ENCODE measurements around the gene NUPR2. TPM values are rescaled to one million over a fixed set of nuclear protein-coding genes. Genes with fewer than 3 reads are reported as not detected.
"Not testable (repeated sequence)": the region's sequence is repeated elsewhere in the genome, so short reads cannot be mapped to it uniquely, and the experiment has no call there.

NUPR2 gene
- total RNA-seq, 1 experiment from 2014 or later, result not detected

DNA sequence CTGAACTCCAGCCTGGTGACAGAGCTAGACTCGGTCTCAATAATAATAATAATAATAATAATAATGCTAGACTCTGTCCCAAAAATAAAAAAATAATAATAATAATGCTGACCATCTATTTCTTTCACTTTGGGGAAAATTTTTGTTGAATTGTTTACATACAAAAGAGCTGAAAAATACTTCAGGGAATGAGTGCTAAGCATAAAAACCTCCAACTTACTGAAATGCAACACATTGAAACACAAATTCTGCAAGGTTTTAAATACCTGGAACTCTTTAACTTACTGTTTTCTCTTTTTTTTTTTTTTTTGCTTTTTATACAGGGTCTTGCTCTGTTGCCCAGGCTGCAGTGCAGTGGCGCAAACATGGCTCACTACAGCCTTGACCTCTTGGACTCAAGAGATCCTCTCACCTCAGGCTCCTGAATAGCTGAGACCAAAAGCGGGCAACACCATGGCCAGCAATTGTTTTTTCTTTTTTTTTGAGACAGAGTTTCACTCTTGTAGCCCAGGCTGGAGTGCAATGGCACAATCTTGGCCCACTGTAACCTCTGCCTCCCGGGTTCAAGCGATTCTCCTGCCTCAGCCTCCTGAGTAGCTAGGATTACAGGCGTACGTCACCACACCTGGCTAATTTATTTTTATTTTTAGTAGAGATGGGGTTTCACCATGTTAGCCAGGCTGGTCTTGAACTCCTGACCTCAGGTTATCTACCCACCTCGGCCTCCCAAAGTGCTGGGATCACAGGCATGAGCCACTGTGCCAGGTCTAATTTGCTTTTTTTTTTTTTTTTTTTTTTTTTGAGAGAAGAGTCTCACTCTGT lies 17.8 kb downstream of the NUPR2 start:
- H3K9me3 ChIP-seq (ENCODE audit: control insufficient read depth in 1 of 2, insufficient read depth in 1 of 2, low read depth in 1 of 2, low read length in 2 of 2); ATAC-seq; H2AFZ ChIP-seq (ENCODE audit: low read depth, low read length, poor library complexity, severe bottlenecking); DNase-seq (ENCODE audit: low read depth, low spot score); CTCF ChIA-PET; POLR2A ChIA-PET; H3K4me1 ChIP-seq (ENCODE audit: control insufficient read depth in 1 of 2, insufficient read depth in 2 of 2, low read length in 2 of 2); H3K9me2 ChIP-seq (ENCODE audit: insufficient read depth); intact Hi-C loops (cut with micrococcal nuclease); H3K4me3 ChIP-seq (replicated peaks in 1 of 2; ENCODE audit: low read depth in 1 of 2, low read length in 2 of 2); H3K27me3 ChIP-seq (ENCODE audit: insufficient read depth, low read length); H4K20me1 ChIP-seq (ENCODE audit: insufficient read depth); RAD21 ChIA-PET (ENCODE audit: low non-redundant PET in 1 of 2, low total read pairs in 2 of 2, uncharacterized antibody in 2 of 2, unreplicated experiment in 2 of 2); H3K27ac ChIP-seq (ENCODE audit: low read depth, low read length); H3K9ac ChIP-seq (ENCODE audit: low read length); H3K4me2 ChIP-seq (ENCODE audit: low read length); BruUV-seq (replicated peaks): not testable (repeated sequence)
- H3K36me3 ChIP-seq (ENCODE audit: control insufficient read depth in 1 of 2, insufficient read depth in 2 of 2, low read length in 2 of 2), result peaks cover 29 to 37% of the 10 kb centered on the region in 2 experiments
- peaks cover 14% of the 10 kb centered on the region for H3K79me2 ChIP-seq (ENCODE audit: insufficient read depth, low read length)
- 0 out of 2 replicates have a peak, but pooled peaks have one; percentile 14 for TF ChIP-seq POLR2AphosphoS5 (IDR thresholded peaks at IDR 0.05; ENCODE audit: low read depth, low read length)

DNA sequence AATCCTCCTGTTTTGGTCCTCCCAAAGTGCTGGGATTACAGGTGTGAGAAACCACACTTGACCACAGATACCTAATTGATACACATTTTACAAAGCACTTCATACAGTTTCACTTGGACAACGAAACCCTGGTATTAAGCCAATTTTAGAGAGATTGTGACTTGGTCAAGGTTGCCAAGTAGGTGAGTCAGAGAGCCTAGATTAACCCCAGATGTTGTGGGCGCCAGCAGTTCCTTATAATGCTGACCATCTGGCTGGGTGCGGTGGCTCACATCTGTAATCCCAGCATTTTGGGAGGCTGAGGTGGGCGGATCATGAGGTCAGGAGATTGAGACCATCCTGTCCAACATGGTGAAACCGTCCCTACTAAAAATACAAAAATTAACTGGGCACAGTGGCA lies 18.5 kb downstream of the NUPR2 start:
- H3K4me3 ChIP-seq (replicated peaks in 1 of 2; ENCODE audit: low read depth in 1 of 2, low read length in 2 of 2), result no peak overlapping the region
- H3K27ac ChIP-seq (ENCODE audit: low read depth, low read length), result no peak overlapping the region
- peaks cover under 1 to 5% of the 10 kb centered on the region in 2 experiments; a peak in 3 of 4 replicates for H3K4me1 ChIP-seq (ENCODE audit: control insufficient read depth in 1 of 2, insufficient read depth in 2 of 2, low read length in 2 of 2)
- H3K4me2 ChIP-seq (ENCODE audit: low read length), result no peak overlapping the region
- no peak for ATAC-seq
- no TSS peak for BruUV-seq (replicated peaks)
- POLR2A ChIA-PET, result no interaction called here
- no peaks in the 10 kb centered on the region for H3K9me2 ChIP-seq (ENCODE audit: insufficient read depth)
- TF ChIP-seq SRF (IDR thresholded peaks at IDR 0.05; ENCODE audit: low read depth), result no peak
- TF ChIP-seq EGR1 (IDR thresholded peaks at IDR 0.05; ENCODE audit: low read depth), result no peak
- TF ChIP-seq, protein P1, sequence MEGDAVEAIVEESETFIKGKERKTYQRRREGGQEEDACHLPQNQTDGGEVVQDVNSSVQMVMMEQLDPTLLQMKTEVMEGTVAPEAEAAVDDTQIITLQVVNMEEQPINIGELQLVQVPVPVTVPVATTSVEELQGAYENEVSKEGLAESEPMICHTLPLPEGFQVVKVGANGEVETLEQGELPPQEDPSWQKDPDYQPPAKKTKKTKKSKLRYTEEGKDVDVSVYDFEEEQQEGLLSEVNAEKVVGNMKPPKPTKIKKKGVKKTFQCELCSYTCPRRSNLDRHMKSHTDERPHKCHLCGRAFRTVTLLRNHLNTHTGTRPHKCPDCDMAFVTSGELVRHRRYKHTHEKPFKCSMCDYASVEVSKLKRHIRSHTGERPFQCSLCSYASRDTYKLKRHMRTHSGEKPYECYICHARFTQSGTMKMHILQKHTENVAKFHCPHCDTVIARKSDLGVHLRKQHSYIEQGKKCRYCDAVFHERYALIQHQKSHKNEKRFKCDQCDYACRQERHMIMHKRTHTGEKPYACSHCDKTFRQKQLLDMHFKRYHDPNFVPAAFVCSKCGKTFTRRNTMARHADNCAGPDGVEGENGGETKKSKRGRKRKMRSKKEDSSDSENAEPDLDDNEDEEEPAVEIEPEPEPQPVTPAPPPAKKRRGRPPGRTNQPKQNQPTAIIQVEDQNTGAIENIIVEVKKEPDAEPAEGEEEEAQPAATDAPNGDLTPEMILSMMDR (IDR thresholded peaks at IDR 0.05 in 2 of 3, conservative IDR thresholded peaks at IDR 0.05 in 1 of 3; ENCODE audit: borderline replicate concordance in 1 of 3, insufficient read depth in 1 of 3, low read depth in 2 of 3, low read length in 2 of 3), result no peak
- TF ChIP-seq, protein P2, sequence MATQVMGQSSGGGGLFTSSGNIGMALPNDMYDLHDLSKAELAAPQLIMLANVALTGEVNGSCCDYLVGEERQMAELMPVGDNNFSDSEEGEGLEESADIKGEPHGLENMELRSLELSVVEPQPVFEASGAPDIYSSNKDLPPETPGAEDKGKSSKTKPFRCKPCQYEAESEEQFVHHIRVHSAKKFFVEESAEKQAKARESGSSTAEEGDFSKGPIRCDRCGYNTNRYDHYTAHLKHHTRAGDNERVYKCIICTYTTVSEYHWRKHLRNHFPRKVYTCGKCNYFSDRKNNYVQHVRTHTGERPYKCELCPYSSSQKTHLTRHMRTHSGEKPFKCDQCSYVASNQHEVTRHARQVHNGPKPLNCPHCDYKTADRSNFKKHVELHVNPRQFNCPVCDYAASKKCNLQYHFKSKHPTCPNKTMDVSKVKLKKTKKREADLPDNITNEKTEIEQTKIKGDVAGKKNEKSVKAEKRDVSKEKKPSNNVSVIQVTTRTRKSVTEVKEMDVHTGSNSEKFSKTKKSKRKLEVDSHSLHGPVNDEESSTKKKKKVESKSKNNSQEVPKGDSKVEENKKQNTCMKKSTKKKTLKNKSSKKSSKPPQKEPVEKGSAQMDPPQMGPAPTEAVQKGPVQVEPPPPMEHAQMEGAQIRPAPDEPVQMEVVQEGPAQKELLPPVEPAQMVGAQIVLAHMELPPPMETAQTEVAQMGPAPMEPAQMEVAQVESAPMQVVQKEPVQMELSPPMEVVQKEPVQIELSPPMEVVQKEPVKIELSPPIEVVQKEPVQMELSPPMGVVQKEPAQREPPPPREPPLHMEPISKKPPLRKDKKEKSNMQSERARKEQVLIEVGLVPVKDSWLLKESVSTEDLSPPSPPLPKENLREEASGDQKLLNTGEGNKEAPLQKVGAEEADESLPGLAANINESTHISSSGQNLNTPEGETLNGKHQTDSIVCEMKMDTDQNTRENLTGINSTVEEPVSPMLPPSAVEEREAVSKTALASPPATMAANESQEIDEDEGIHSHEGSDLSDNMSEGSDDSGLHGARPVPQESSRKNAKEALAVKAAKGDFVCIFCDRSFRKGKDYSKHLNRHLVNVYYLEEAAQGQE (IDR thresholded peaks at IDR 0.05; ENCODE audit: low read depth), result no peak
- no peak for TF ChIP-seq ZFX (IDR thresholded peaks at IDR 0.05)
- no peak for TF ChIP-seq EZH2phosphoT487 (IDR thresholded peaks at IDR 0.05; ENCODE audit: borderline replicate concordance)
- no peak for TF ChIP-seq POLR2AphosphoS5 (IDR thresholded peaks at IDR 0.05; ENCODE audit: low read depth, low read length)
- TF ChIP-seq SIN3A (IDR thresholded peaks at IDR 0.05; ENCODE audit: low read depth), result no peak
- no peak for TF ChIP-seq TCF7L2 (IDR thresholded peaks at IDR 0.05; ENCODE audit: borderline replicate concordance, extremely low read depth, insufficient read depth, insufficient read length)
- CTCF ChIA-PET, result no interaction called here
- no peaks in the 10 kb centered on the region for H3K9me3 ChIP-seq (ENCODE audit: control insufficient read depth in 1 of 2, insufficient read depth in 1 of 2, low read depth in 1 of 2, low read length in 2 of 2)
- no peaks in the 10 kb centered on the region for H4K20me1 ChIP-seq (ENCODE audit: insufficient read depth)
- H3K79me2 ChIP-seq (ENCODE audit: insufficient read depth, low read length), result peaks cover 8% of the 10 kb centered on the region; the same call in 1 of the 2 replicates
- no peak for DNase-seq (ENCODE audit: low read depth, low spot score)
- intact Hi-C loops (cut with micrococcal nuclease), result no loop called here
- H3K9ac ChIP-seq (ENCODE audit: low read length), result no peak overlapping the region
- RAD21 ChIA-PET (ENCODE audit: low non-redundant PET in 1 of 2, low total read pairs in 2 of 2, uncharacterized antibody in 2 of 2, unreplicated experiment in 2 of 2), result no interaction called here
- no peaks in the 10 kb centered on the region for H3K27me3 ChIP-seq (ENCODE audit: insufficient read depth, low read length)
- H3K36me3 ChIP-seq (ENCODE audit: control insufficient read depth in 1 of 2, insufficient read depth in 2 of 2, low read length in 2 of 2), result peaks cover 23 to 31% of the 10 kb centered on the region in 2 experiments
- no peak overlapping the region for H2AFZ ChIP-seq (ENCODE audit: low read depth, low read length, poor library complexity, severe bottlenecking)

Measured in HCT116 (cell line).